ENCODE results near the gene SLC25A13. TPM values are rescaled to one million over a fixed set of nuclear protein-coding genes. Genes with fewer than 3 reads are reported as not detected.

Gene SLC25A13
- total and polyA plus RNA-seq, 9 of the 15 experiments (the other 6 are each of a cell fraction or from before 2014, with no cell fraction given) = 21.4 to 80.2 (median 58.7) TPM

DNA sequence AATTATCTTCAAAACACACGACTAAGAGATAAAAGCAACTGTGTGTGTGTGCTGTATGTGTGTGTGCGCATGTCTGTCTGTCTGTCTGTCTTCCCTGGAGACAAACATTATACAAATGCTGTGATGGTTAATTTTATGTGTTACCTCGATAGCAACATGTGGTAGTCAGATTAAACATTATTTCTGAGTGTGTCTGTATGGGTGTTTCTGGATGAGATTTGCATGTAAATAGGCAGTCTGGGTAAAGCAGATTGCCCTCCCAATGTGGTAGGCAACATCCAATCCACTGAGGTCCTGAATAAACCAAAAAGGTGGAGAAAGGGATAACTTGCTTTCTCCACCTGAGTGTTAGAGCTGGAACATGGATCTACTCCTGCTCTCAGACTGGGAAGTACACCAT is 67.9 kb downstream of the SLC25A13 start:
- Histone ChIP-seq H3K4me3 (no peak overlapping the region), H3K4me1 (replicated peaks in 1 of 2; ENCODE audit: control insufficient read depth in 2 of 2, insufficient read depth in 2 of 2, low read length in 2 of 2) (peaks cover 11 to 23% of the 10 kb centered on the region in 2 experiments), H3K79me2 (ENCODE audit: control insufficient read depth, insufficient read depth, low read length) (peaks cover 50% of the 10 kb centered on the region), H3K9ac (ENCODE audit: insufficient read depth in 1 of 2, low read depth in 2 of 2, low read length in 2 of 2) (no peak overlapping the region), H3K4me2 (ENCODE audit: insufficient read depth, low read length) (no peak overlapping the region), H4K20me1 (replicated peaks; ENCODE audit: control insufficient read depth, insufficient read depth, low read length) (no peaks in the 10 kb centered on the region), H3K27ac (ENCODE audit: extremely low read depth, low read depth, low read length) (no peak overlapping the region), H3K27me3 (ENCODE audit: control insufficient read depth in 2 of 2, insufficient read depth in 2 of 2, low read length in 2 of 2) (no peaks in the 10 kb centered on the region), H2AFZ (ENCODE audit: low read depth, low read length) (no peak overlapping the region), H3K36me3 (ENCODE audit: control insufficient read depth, insufficient read depth, low read length) (no peaks in the 10 kb centered on the region), H3K9me1 (ENCODE audit: control insufficient read depth, insufficient read depth, low read length) (no peaks in the 10 kb centered on the region), H3K9me3 (replicated peaks; ENCODE audit: control insufficient read depth, insufficient read depth, low read depth, low read length) (no peaks in the 10 kb centered on the region)
- FAIRE-seq (no peak), DNase-seq (ENCODE audit: extremely low read depth in 1 of 4, low spot score in 3 of 4) (no peak), ATAC-seq (peak; percentile 39)
- intact Hi-C loops (cut with micrococcal nuclease) = no loop called here
- CTCF ChIA-PET (ENCODE audit: low intra/inter-chr PET ratio) = no interaction called here
- in situ Hi-C loops (cut with MboI) = no loop called here
- POLR2A ChIA-PET = no interaction called here
- 42% methylated on average over 3 of the region's 3 CpGs for WGBS (ENCODE audit: insufficient coverage, low coverage, missing lambda C conversion rate)
- TF ChIP-seq ZNF263 (CRISPR knock-in tag; IDR thresholded peaks at IDR 0.05; ENCODE audit: borderline replicate concordance) = no peak
- no peak for TF ChIP-seq ZBTB1 (CRISPR knock-in tag; IDR thresholded peaks at IDR 0.05; ENCODE audit: borderline replicate concordance, low read depth)
- no peak for TF ChIP-seq TCF15 (CRISPR knock-in tag; IDR thresholded peaks at IDR 0.05)
- TF ChIP-seq POLR3G (IDR thresholded peaks at IDR 0.05; ENCODE audit: extremely low read depth, insufficient read length, insufficient replicate concordance) = no peak
- no peak for TF ChIP-seq PHF21A (IDR thresholded peaks at IDR 0.05; ENCODE audit: borderline replicate concordance, low read depth)
- no peak for TF ChIP-seq ADNP (tag; IDR thresholded peaks at IDR 0.05)
- no peak for TF ChIP-seq CREM (IDR thresholded peaks at IDR 0.05; ENCODE audit: low read depth)
- TF ChIP-seq NR1H2 (CRISPR knock-in tag; IDR thresholded peaks at IDR 0.05) = no peak
- no peak for TF ChIP-seq BRD4 (IDR thresholded peaks at IDR 0.05)
- TF ChIP-seq ZNF589 (CRISPR knock-in tag; IDR thresholded peaks at IDR 0.05; ENCODE audit: low read depth) = no peak
- TF ChIP-seq POLR2G (IDR thresholded peaks at IDR 0.05; ENCODE audit: low read depth, low read length) = no peak
- no peak for TF ChIP-seq EHMT2 (IDR thresholded peaks at IDR 0.05)
- TF ChIP-seq MTA3 (IDR thresholded peaks at IDR 0.05; ENCODE audit: borderline replicate concordance) = no peak
- no peak for TF ChIP-seq SMARCA5 (IDR thresholded peaks at IDR 0.05)
- TF ChIP-seq MTF1 (CRISPR knock-in tag; IDR thresholded peaks at IDR 0.05; ENCODE audit: borderline replicate concordance) = no peak
- no peak for TF ChIP-seq POU5F1 (IDR thresholded peaks at IDR 0.05; ENCODE audit: borderline replicate concordance, low read depth, low read length, partially characterized antibody)
- no TSS peak for BruUV-seq (replicated peaks)

All from K562 (cell line).